ENCODE data around the gene SIRPB2. TPM values are rescaled to one million over a fixed set of nuclear protein-coding genes. Genes with fewer than 3 reads are reported as not detected.

SIRPB2 gene
- total RNA-seq, 1 donor: not detected

GRCh38 chr20:1479831-1480595 lies 11.2 kb downstream of the SIRPB2 start:
- DNase-seq (ENCODE audit: low read depth): no peak
- no peak overlapping the region for H3K4me3 ChIP-seq (ENCODE audit: low read depth, low read length)
- TF ChIP-seq CTCF (IDR thresholded peaks at IDR 0.05; ENCODE audit: insufficient read depth, low read length): no peak

- no peak overlapping the region for H3K4me3 ChIP-seq (ENCODE audit: low read depth, low read length)
- TF ChIP-seq CTCF (IDR thresholded peaks at IDR 0.05; ENCODE audit: insufficient read depth, low read length): no peak
- DNase-seq (ENCODE audit: low read depth): peak; percentile 55
Measured at GRCh38 chr20:1478566-1478965, 12.7 kb downstream of the SIRPB2 start.

- TF ChIP-seq CTCF (IDR thresholded peaks at IDR 0.05; ENCODE audit: insufficient read depth, low read length): no peak
- DNase-seq (ENCODE audit: low read depth): no peak
- no peak overlapping the region for H3K4me3 ChIP-seq (ENCODE audit: low read depth, low read length)
Measured at GRCh38 chr20:1477896-1478490, 13.2 kb downstream of the SIRPB2 start.

GRCh38 chr20:1474817-1475603 lies 16.2 kb downstream of the SIRPB2 start:
- H3K4me3 ChIP-seq (ENCODE audit: low read depth, low read length): no peak overlapping the region
- no peak for DNase-seq (ENCODE audit: low read depth)
- no peak for TF ChIP-seq CTCF (IDR thresholded peaks at IDR 0.05; ENCODE audit: insufficient read depth, low read length)

GRCh38 chr20:1474325-1474724 lies 16.9 kb downstream of the SIRPB2 start:
- TF ChIP-seq CTCF (IDR thresholded peaks at IDR 0.05; ENCODE audit: insufficient read depth, low read length): no peak
- no peak overlapping the region for H3K4me3 ChIP-seq (ENCODE audit: low read depth, low read length)
- DNase-seq (ENCODE audit: low read depth): no peak

GRCh38 chr20:1473246-1474220 lies 17.7 kb downstream of the SIRPB2 start:
- TF ChIP-seq CTCF (IDR thresholded peaks at IDR 0.05; ENCODE audit: insufficient read depth, low read length): no peak
- no peak for DNase-seq (ENCODE audit: low read depth)
- no peak overlapping the region for H3K4me3 ChIP-seq (ENCODE audit: low read depth, low read length)

All from fibroblast of the aortic adventitia (primary cell).